ENCODE measurements around the gene OGFOD3. TPM values are rescaled to one million over a fixed set of nuclear protein-coding genes. Genes with fewer than 3 reads are reported as not detected.
"Not testable (repeated sequence)": the region's sequence is repeated elsewhere in the genome, so short reads cannot be mapped to it uniquely, and the experiment has no call there.

Gene OGFOD3
- polyA plus RNA-seq, 3 donors from 2014 or later, result 29.3 to 43.5 (median 39.8) TPM

GRCh38 chr17:82347994-82348393, 70.4 kb downstream of the OGFOD3 start:
- not testable (repeated sequence) for H3K9me3 Mint-ChIP-seq; DNase-seq; H3K27me3 Mint-ChIP-seq (ENCODE audit: low read depth in 3 of 3); H3K4me3 Mint-ChIP-seq; H3K27ac Mint-ChIP-seq; H3K36me3 Mint-ChIP-seq
- peaks cover 7 to 11% of the 10 kb centered on the region in 2 donors for H3K4me1 Mint-ChIP-seq

GRCh38 chr17:82346342-82347300, 71.8 kb downstream of the OGFOD3 start:
- no peaks in the 10 kb centered on the region for H3K9me3 Mint-ChIP-seq
- DNase-seq, result no peak
- H3K36me3 Mint-ChIP-seq, result no peaks in the 10 kb centered on the region
- no peak overlapping the region for H3K4me3 Mint-ChIP-seq
- peaks cover 7 to 11% of the 10 kb centered on the region in 2 donors for H3K4me1 Mint-ChIP-seq
- peak overlapping the region in 2 of 6 donors; percentile 7 to 32 for H3K27ac Mint-ChIP-seq
- H3K27me3 Mint-ChIP-seq (ENCODE audit: low read depth in 3 of 3), result peaks cover 0 to 6% (median 2%) of the 10 kb centered on the region in 3 donors

DNA sequence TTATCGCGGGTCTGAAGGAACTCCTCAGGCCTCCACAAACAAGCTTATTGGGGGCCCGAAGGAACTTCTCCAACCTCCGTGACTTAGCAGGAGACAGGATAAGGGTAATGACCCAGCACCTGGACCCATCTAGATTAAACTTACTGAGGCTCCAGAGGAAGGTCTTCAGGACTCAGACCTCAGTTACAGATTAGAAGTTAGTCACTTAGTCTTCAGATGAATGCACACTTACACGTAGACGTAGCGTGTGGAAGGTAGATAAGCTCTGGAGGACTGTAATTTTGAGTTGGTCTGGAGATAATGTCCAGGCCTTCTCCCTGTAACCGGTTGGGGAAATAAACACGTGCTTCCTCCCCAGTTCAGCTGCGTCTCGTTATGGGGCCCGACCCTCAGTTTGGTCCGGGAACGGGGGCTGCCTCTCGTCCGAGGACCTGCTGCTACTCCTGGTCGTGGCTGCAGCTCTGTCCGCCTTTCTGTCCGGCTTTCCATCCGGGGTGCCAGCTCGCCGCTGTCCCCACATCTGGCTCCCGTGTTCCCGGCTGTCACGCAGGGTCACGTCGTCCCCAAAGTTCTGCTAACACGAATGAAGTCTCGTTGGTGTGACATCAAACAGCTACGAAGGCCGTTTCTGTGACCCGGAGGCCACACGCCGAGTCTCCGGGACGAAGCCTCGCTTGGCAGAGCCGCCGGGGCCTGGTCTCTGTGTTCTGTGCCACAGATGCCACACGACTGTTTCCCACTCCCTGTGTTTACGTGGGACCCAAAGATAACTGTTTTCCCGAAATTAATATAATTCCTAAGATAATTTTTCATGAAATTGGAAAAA, 73.0 kb downstream of the OGFOD3 start:
- Mint-ChIP-seq H3K27me3 (ENCODE audit: low read depth in 3 of 3) (peaks cover 0 to 6% (median 2%) of the 10 kb centered on the region in 3 donors), H3K9me3 (no peaks in the 10 kb centered on the region)

DNA sequence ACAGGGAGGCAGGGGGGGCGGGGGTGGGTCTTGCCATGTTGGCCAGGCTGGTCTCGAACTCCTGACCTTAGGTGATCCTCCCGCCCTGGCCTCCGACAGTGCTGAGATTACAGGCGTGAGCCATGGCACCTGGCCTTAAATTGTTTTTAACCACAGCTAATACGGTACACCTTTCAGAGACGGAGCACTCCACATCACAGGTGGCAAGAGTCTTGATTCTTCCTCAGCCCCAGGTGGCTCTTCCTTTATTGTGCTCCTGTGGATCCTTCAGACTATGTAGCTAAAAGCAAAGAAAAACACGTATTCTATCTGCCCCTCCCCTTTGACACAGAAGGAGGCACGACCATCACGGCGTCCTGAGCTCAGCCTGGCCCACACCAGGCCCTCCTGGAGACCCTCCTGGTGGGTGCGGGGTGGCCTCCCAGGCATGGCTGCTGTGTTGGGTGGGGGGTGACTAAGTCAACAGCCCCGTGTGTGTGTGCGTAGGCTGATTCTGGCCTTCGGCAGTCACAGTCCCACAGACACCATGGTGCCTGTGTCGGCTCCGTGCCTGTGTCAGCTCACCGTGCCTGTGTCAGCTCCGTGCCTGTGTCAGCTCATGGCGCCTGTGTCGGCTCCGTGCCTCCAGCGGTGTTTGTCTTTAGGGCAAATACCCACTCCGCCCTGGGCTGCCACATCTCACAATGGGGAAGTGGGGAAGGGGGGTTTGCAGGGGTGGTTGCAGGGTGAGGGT, 74.0 kb downstream of the OGFOD3 start:
- no peak for DNase-seq
- Mint-ChIP-seq H3K4me3 (no peak overlapping the region), H3K27me3 (ENCODE audit: low read depth in 3 of 3) (peaks cover 0 to 4% (median 0%) of the 10 kb centered on the region in 3 donors), H3K9me3 (no peaks in the 10 kb centered on the region), H3K27ac (no peak overlapping the region), H3K36me3 (no peaks in the 10 kb centered on the region), H3K4me1 (peaks cover 6 to 7% of the 10 kb centered on the region in 2 donors)

More for the DNA sequence above, 73.0 kb downstream of the OGFOD3 start:
- no peak overlapping the region for H3K27ac Mint-ChIP-seq
- no peak overlapping the region for H3K4me3 Mint-ChIP-seq
- no peak for DNase-seq
- peaks cover 7 to 8% of the 10 kb centered on the region in 2 donors for H3K4me1 Mint-ChIP-seq
- H3K36me3 Mint-ChIP-seq, result no peaks in the 10 kb centered on the region

DNA sequence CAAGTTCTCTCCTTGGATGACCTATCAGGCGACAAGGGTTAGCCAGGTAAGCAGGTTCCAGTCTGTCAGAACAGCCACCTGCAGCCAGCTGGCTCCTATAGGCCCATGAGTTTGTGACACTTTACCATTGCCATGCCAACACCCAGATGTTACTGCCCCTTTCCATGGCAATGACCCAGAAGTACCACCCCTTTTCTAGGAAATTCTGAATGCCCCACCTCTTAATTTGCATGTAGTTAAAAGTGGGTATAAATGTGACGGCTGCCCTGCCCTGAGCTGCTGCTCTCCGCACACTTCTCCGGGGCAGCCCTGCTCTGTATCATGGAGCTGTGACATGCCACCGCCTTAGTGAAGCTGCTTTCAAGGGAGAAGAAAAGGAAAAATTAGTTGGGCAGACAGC, 74.8 kb downstream of the OGFOD3 start:
- Mint-ChIP-seq H3K27ac (no peak overlapping the region), H3K4me1 (peaks cover 6 to 7% of the 10 kb centered on the region in 2 donors), H3K36me3 (no peaks in the 10 kb centered on the region), H3K4me3 (no peak overlapping the region), H3K9me3 (no peaks in the 10 kb centered on the region), H3K27me3 (ENCODE audit: low read depth in 3 of 3) (peaks cover 0 to 3% (median 0%) of the 10 kb centered on the region in 3 donors)
- no peak for DNase-seq

DNA sequence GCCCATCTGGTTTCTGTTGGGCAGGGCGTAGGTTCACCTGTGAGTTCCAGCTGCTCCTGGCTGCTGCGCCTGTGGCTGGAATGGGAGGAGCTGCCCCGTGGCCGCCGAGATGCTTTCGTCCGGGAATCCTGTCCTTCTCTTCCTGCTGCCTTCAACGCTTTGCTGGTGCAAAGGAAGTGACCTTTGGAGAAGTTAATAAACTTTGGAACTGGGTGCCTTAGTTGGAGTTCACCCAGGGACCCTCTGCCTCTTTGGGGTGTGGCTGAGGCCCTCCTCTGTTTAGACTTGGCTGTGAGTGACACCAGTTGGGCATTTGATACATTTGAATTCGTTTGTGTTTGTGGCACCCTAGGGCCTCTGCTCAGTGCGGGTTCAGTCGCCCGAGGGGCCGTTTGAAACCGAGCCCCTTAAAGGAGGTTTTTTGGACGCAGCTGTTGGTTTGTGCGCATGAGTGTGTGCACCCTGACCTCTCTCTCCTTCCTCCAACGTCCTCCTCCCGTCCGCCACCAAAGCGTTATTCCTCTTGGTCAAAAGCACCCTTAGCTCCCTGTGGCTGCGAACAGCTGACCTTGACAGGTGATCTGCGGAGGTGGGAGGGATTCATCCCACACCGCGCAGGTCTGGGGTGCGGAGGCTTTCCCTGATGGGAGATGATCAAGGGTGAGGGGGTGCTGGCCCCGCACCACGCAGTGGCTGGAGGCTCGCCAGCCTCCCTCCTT, 75.9 kb downstream of the OGFOD3 start:
- Mint-ChIP-seq H3K27ac (no peak overlapping the region), H3K4me3 (no peak overlapping the region), H3K36me3 (no peaks in the 10 kb centered on the region), H3K27me3 (ENCODE audit: low read depth in 3 of 3) (peaks cover 0 to 2% (median 1%) of the 10 kb centered on the region in 3 donors), H3K9me3 (no peaks in the 10 kb centered on the region), H3K4me1 (peaks cover 6 to 7% of the 10 kb centered on the region in 2 donors)
- DNase-seq, result no peak

GRCh38 chr17:82339634-82340580, 78.5 kb downstream of the OGFOD3 start:
- peaks cover 2 to 4% (median 3%) of the 10 kb centered on the region in 3 donors for H3K27me3 Mint-ChIP-seq (ENCODE audit: low read depth in 3 of 3)
- H3K4me3 Mint-ChIP-seq, result no peak overlapping the region
- no peaks in the 10 kb centered on the region for H3K36me3 Mint-ChIP-seq
- no peaks in the 10 kb centered on the region for H3K9me3 Mint-ChIP-seq
- peaks cover 7 to 9% of the 10 kb centered on the region in 2 donors for H3K4me1 Mint-ChIP-seq
- peak overlapping the region in 1 of 6 donors; percentile 34 for H3K27ac Mint-ChIP-seq
- no peak for DNase-seq

Other genes starting within 250 kb of the OGFOD3 start
- gene CCDC57, start 205.7 kb downstream of the OGFOD3 start, polyA plus RNA-seq, result 10 to 100 TPM; 27.7 to 65.8 (median 28.8) TPM
- gene SLC16A3, start 189.5 kb downstream of the OGFOD3 start, polyA plus RNA-seq, result 10 to 100 TPM in 1 of 3 donors, 1 to 10 TPM in 2; 5.8 to 12.2 (median 6.8) TPM
- gene CSNK1D, start 144.9 kb downstream of the OGFOD3 start, polyA plus RNA-seq, result 100 to 1,000 TPM in 1 of 3 donors, 10 to 100 TPM in 2; 48.9 to 130 (median 55.9) TPM
- 100 to 1,000 TPM; 278 to 589 (median 370) TPM for gene CD7, start 101.0 kb downstream of the OGFOD3 start, polyA plus RNA-seq
- 1 to 10 TPM in 2 of 3 donors, not detected in 1; 2.7 to 3.6 TPM for gene SECTM1, start 84.8 kb downstream of the OGFOD3 start, polyA plus RNA-seq
- gene TEX19, start 59.3 kb downstream of the OGFOD3 start, polyA plus RNA-seq, result not detected
- gene UTS2R, start 46.8 kb downstream of the OGFOD3 start, polyA plus RNA-seq, result not detected
- gene HEXD, start 239 bp downstream of the OGFOD3 start, polyA plus RNA-seq, result 10 to 100 TPM; 12.7 to 18.8 (median 15.2) TPM
- 100 to 1,000 TPM; 182 to 246 (median 243) TPM for gene CYBC1, start 32.2 kb upstream of the OGFOD3 start, polyA plus RNA-seq
- 100 to 1,000 TPM; 149 to 192 (median 179) TPM for gene NARF, start 40.2 kb upstream of the OGFOD3 start, polyA plus RNA-seq
- 1 to 10 TPM; 1.9 to 9.7 (median 2.9) TPM for gene FOXK2, start 101.1 kb upstream of the OGFOD3 start, polyA plus RNA-seq
- gene WDR45B, start 229.9 kb upstream of the OGFOD3 start, polyA plus RNA-seq, result 10 to 100 TPM; 34.3 to 65.5 (median 48.9) TPM

Measured in immature natural killer cell (primary cell).